K562 (cell line): Measurements from ENCODE around the gene PTPMT1.

ENCODE experiments used
- MTA2 ChIP-seq: fragments of 450-650 bp; IDR thresholded peaks from 2 replicates; pipeline ENCODE4 v1.6.1; 2016; ENCODE audit warnings: low read depth
- TF ChIP-seq, protein P1 (sequence below): fragments of 450-650 bp; IDR thresholded peaks from 2 replicates; pipeline ENCODE4 v1.6.1; 2016; ENCODE audit warnings: low read depth, mild to moderate bottlenecking, moderate library complexity
- TF ChIP-seq, protein P2 (sequence below): sonication (generic); formaldehyde crosslinking; IDR thresholded peaks from 2 replicates; pipeline ENCODE4 v1.8.0; 2023; ENCODE audit warnings: mild to moderate bottlenecking, missing genetic modification reagents
- TF ChIP-seq, protein P3 (sequence below), 2 experiments: fragments of 450-650 bp; conservative IDR thresholded peaks; 2 replicates each; pipeline ENCODE4 v1.6.1; 2017; ENCODE audit warnings: mild to moderate bottlenecking in 2 of 2, moderate library complexity in 2 of 2
- TF ChIP-seq, protein P4 (sequence below), 3 experiments: IDR thresholded peaks in 2 of 3; conservative IDR thresholded peaks in 1 of 3; 2 replicates each; pipeline ENCODE4 v1.5.1; 2011 to 2012; ENCODE audit warnings: low read length in 3 of 3, mild to moderate bottlenecking in 3 of 3, control low read depth in 2 of 3, improper control_type of control experiment in 1 of 3, inconsistent platforms in 1 of 3, low read depth in 1 of 3, mixed read lengths in 1 of 3, moderate library complexity in 1 of 3; ENCODE audit not compliant: insufficient read depth in 2 of 3

DNA sequence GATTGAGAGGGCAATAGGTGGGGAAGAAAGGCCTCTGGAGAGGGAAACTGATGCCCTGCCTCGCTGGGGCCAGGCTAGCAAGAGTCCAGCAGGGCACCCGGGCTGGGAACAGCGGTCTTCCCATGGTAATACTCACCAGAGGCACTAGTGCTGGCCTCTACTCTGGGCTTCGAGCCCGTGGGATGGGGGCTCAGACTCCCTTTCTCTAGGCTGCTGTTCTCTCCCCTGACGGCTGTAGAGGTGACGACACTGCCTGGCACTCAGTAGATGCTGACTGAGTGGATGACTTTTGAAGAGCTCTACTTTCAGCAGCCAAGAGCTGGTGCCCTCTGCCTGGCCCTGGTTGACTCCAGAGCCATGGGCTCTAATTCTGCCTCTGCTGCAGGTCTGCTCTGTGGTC is 29.6 kb downstream of the PTPMT1 start:
- TF ChIP-seq, protein P1, sequence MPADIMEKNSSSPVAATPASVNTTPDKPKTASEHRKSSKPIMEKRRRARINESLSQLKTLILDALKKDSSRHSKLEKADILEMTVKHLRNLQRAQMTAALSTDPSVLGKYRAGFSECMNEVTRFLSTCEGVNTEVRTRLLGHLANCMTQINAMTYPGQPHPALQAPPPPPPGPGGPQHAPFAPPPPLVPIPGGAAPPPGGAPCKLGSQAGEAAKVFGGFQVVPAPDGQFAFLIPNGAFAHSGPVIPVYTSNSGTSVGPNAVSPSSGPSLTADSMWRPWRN = no peak
- TF ChIP-seq MTA2 = no peak
- TF ChIP-seq, protein P2, sequence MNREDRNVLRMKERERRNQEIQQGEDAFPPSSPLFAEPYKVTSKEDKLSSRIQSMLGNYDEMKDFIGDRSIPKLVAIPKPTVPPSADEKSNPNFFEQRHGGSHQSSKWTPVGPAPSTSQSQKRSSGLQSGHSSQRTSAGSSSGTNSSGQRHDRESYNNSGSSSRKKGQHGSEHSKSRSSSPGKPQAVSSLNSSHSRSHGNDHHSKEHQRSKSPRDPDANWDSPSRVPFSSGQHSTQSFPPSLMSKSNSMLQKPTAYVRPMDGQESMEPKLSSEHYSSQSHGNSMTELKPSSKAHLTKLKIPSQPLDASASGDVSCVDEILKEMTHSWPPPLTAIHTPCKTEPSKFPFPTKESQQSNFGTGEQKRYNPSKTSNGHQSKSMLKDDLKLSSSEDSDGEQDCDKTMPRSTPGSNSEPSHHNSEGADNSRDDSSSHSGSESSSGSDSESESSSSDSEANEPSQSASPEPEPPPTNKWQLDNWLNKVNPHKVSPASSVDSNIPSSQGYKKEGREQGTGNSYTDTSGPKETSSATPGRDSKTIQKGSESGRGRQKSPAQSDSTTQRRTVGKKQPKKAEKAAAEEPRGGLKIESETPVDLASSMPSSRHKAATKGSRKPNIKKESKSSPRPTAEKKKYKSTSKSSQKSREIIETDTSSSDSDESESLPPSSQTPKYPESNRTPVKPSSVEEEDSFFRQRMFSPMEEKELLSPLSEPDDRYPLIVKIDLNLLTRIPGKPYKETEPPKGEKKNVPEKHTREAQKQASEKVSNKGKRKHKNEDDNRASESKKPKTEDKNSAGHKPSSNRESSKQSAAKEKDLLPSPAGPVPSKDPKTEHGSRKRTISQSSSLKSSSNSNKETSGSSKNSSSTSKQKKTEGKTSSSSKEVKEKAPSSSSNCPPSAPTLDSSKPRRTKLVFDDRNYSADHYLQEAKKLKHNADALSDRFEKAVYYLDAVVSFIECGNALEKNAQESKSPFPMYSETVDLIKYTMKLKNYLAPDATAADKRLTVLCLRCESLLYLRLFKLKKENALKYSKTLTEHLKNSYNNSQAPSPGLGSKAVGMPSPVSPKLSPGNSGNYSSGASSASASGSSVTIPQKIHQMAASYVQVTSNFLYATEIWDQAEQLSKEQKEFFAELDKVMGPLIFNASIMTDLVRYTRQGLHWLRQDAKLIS (CRISPR knock-in tag) = no peak
- TF ChIP-seq, protein P3, sequence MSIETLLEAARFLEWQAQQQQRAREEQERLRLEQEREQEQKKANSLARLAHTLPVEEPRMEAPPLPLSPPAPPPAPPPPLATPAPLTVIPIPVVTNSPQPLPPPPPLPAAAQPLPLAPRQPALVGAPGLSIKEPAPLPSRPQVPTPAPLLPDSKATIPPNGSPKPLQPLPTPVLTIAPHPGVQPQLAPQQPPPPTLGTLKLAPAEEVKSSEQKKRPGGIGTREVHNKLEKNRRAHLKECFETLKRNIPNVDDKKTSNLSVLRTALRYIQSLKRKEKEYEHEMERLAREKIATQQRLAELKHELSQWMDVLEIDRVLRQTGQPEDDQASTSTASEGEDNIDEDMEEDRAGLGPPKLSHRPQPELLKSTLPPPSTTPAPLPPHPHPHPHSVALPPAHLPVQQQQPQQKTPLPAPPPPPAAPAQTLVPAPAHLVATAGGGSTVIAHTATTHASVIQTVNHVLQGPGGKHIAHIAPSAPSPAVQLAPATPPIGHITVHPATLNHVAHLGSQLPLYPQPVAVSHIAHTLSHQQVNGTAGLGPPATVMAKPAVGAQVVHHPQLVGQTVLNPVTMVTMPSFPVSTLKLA (conservative IDR thresholded peaks at IDR 0.05) = no peak
- TF ChIP-seq, protein P4, sequence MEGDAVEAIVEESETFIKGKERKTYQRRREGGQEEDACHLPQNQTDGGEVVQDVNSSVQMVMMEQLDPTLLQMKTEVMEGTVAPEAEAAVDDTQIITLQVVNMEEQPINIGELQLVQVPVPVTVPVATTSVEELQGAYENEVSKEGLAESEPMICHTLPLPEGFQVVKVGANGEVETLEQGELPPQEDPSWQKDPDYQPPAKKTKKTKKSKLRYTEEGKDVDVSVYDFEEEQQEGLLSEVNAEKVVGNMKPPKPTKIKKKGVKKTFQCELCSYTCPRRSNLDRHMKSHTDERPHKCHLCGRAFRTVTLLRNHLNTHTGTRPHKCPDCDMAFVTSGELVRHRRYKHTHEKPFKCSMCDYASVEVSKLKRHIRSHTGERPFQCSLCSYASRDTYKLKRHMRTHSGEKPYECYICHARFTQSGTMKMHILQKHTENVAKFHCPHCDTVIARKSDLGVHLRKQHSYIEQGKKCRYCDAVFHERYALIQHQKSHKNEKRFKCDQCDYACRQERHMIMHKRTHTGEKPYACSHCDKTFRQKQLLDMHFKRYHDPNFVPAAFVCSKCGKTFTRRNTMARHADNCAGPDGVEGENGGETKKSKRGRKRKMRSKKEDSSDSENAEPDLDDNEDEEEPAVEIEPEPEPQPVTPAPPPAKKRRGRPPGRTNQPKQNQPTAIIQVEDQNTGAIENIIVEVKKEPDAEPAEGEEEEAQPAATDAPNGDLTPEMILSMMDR (IDR thresholded peaks at IDR 0.05 in 2 of 3, conservative IDR thresholded peaks at IDR 0.05 in 1 of 3; ENCODE audit: insufficient read depth in 2 of 3, low read depth in 1 of 3, low read length in 3 of 3) = no peak
